Activated CD4-positive, alpha-beta T cell treated with anti-CD3 and anti-CD28 coated beads, Interleukin-2, Interleukin-6, amounts not matched to agents 100 ng/mL and 50 ng/mL, durations not matched to agents 16 hours and 8 hours (primary cell): Measurements from ENCODE around the gene IDH1.
"Not testable (repeated sequence)": the region's sequence is repeated elsewhere in the genome, so short reads cannot be mapped to it uniquely, and the experiment has no call there.

Experiments used
- DNase-seq: peaks from one replicate; pipeline ENCODE4 v3.0.0-alpha.2; 2020

IDH1 gene

GRCh38 chr2:208256192-208256782 lies 1.4 kb upstream of the IDH1 start:
- DNase-seq: no peak

GRCh38 chr2:208255557-208256106 lies 761 bp upstream of the IDH1 start:
- DNase-seq: no peak

GRCh38 chr2:208254118-208254870 lies 577 bp downstream of the IDH1 start:
- peak; percentile 87 for DNase-seq

- no peak for DNase-seq
Observed at GRCh38 chr2:208253600-208254117, 1.2 kb downstream of the IDH1 start.

- no peak for DNase-seq
Observed at GRCh38 chr2:208252716-208253492, 2.0 kb downstream of the IDH1 start.

GRCh38 chr2:208251098-208251497 lies 3.8 kb downstream of the IDH1 start:
- DNase-seq: no peak

- DNase-seq: no peak
Observed at GRCh38 chr2:208250388-208250787, 4.5 kb downstream of the IDH1 start.

- DNase-seq: no peak
Observed at GRCh38 chr2:208249296-208249695, 5.6 kb downstream of the IDH1 start.

GRCh38 chr2:208248601-208249000 lies 6.3 kb downstream of the IDH1 start:
- DNase-seq: no peak

GRCh38 chr2:208245746-208246145 lies 9.1 kb downstream of the IDH1 start:
- no peak for DNase-seq

GRCh38 chr2:208244422-208244821 lies 10.4 kb downstream of the IDH1 start:
- no peak for DNase-seq

GRCh38 chr2:208240619-208241209 lies 14.2 kb downstream of the IDH1 start:
- DNase-seq: no peak

GRCh38 chr2:208239770-208240493 lies 14.9 kb downstream of the IDH1 start:
- DNase-seq: no peak

- no peak for DNase-seq
Observed at GRCh38 chr2:208235860-208236259, 19.0 kb downstream of the IDH1 start.

- no peak for DNase-seq
Observed at GRCh38 chr2:208234786-208235185, 20.1 kb downstream of the IDH1 start.

- DNase-seq: no peak
Observed at GRCh38 chr2:208228476-208228875, 26.4 kb downstream of the IDH1 start.

GRCh38 chr2:208227581-208228232 lies 27.2 kb downstream of the IDH1 start:
- no peak for DNase-seq

- no peak for DNase-seq
Observed at GRCh38 chr2:208224802-208225201, 30.1 kb downstream of the IDH1 start.

GRCh38 chr2:208222351-208222750 lies 32.5 kb downstream of the IDH1 start:
- DNase-seq: no peak

GRCh38 chr2:208221873-208222272 lies 33.0 kb downstream of the IDH1 start:
- not testable (repeated sequence) for DNase-seq

- no peak for DNase-seq
Observed at GRCh38 chr2:208210688-208211451, 44.0 kb downstream of the IDH1 start.
